ENCODE measurements around the gene NAV2.
"Not testable (repeated sequence)": the region's sequence is repeated elsewhere in the genome, so short reads cannot be mapped to it uniquely, and the experiment has no call there.

The NAV2 gene

GRCh38 chr11:19921976-19922688 lies 209.5 kb downstream of the NAV2 start:
- in situ Hi-C loops (cut with HindIII; ENCODE audit: low pct_unique_long_range_greater_than_20kb, low sequenced_read_pairs): no loop called here
- no peak for TF ChIP-seq JUND (IDR thresholded peaks at IDR 0.05; ENCODE audit: low read depth)
- DNase-seq (ENCODE audit: low read depth in 1 of 2, low spot score in 1 of 2): no peak

- in situ Hi-C loops (cut with HindIII; ENCODE audit: low pct_unique_long_range_greater_than_20kb, low sequenced_read_pairs): no loop called here
- no peak for TF ChIP-seq JUND (IDR thresholded peaks at IDR 0.05; ENCODE audit: low read depth)
- DNase-seq (ENCODE audit: low read depth in 1 of 2, low spot score in 1 of 2): no peak
Observed at GRCh38 chr11:19922689-19923035, 210.0 kb downstream of the NAV2 start.

DNA sequence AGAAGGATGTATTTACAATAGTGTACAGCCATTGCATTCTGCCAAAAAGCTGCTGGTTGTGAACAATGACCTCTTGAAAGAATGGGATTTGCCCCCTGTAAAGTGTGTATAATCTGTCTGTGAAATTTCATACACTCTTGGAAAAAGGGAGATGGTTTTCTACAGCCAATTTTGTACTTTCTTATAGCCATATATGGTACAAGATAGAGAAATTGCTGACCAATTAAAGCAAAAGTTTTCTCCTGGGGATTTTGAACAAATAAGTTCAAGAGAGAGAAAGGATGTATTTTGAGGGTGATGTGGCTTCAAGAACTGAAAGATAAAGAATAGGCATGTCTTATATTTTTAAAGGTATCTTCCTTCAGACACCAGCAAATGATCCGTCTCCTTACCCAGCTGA lies 211.0 kb downstream of the NAV2 start:
- TF ChIP-seq JUND (IDR thresholded peaks at IDR 0.05; ENCODE audit: low read depth): no peak
- no peak for DNase-seq (ENCODE audit: low read depth in 1 of 2, low spot score in 1 of 2)
- in situ Hi-C loops (cut with HindIII; ENCODE audit: low pct_unique_long_range_greater_than_20kb, low sequenced_read_pairs): no loop called here

- no peak for DNase-seq (ENCODE audit: low read depth in 1 of 2, low spot score in 1 of 2)
- in situ Hi-C loops (cut with HindIII; ENCODE audit: low pct_unique_long_range_greater_than_20kb, low sequenced_read_pairs): no loop called here
- no peak for TF ChIP-seq JUND (IDR thresholded peaks at IDR 0.05; ENCODE audit: low read depth)
Observed at GRCh38 chr11:19924311-19924710, 211.7 kb downstream of the NAV2 start.

DNA sequence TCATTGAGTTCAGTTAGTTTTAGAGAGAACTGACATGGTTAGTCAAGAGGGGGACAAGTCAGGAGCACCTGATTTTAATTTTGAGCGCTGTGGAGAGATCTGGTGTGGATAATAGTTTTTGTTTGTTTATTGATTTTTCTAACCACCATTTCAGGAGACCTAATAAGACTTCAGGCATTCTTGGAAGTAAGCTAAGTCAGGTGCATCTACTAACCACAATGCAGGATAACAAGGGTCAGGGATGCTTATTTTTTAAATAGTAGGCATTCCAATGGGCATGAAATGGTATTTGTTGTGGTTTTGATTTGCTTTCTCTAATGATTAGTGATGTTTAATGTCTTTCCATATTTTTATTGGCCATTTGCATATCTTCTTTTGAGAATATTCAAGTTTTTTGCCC lies 212.1 kb downstream of the NAV2 start:
- TF ChIP-seq JUND (IDR thresholded peaks at IDR 0.05; ENCODE audit: low read depth): no peak
- no peak for DNase-seq (ENCODE audit: low read depth in 1 of 2, low spot score in 1 of 2)
- in situ Hi-C loops (cut with HindIII; ENCODE audit: low pct_unique_long_range_greater_than_20kb, low sequenced_read_pairs): no loop called here

- DNase-seq (ENCODE audit: low read depth in 1 of 2, low spot score in 1 of 2); in situ Hi-C loops (cut with HindIII; ENCODE audit: low pct_unique_long_range_greater_than_20kb, low sequenced_read_pairs): not testable (repeated sequence)
Observed at GRCh38 chr11:19927403-19927802, 214.8 kb downstream of the NAV2 start.

GRCh38 chr11:19929147-19929546 lies 216.5 kb downstream of the NAV2 start:
- no peak for TF ChIP-seq JUND (IDR thresholded peaks at IDR 0.05; ENCODE audit: low read depth)
- in situ Hi-C loops (cut with HindIII; ENCODE audit: low pct_unique_long_range_greater_than_20kb, low sequenced_read_pairs): no loop called here
- DNase-seq (ENCODE audit: low read depth in 1 of 2, low spot score in 1 of 2): no peak

- DNase-seq (ENCODE audit: low read depth in 1 of 2, low spot score in 1 of 2): no peak
- TF ChIP-seq JUND (IDR thresholded peaks at IDR 0.05; ENCODE audit: low read depth): no peak
- in situ Hi-C loops (cut with HindIII; ENCODE audit: low pct_unique_long_range_greater_than_20kb, low sequenced_read_pairs): no loop called here
Observed at GRCh38 chr11:19929655-19930054, 217.0 kb downstream of the NAV2 start.

DNA sequence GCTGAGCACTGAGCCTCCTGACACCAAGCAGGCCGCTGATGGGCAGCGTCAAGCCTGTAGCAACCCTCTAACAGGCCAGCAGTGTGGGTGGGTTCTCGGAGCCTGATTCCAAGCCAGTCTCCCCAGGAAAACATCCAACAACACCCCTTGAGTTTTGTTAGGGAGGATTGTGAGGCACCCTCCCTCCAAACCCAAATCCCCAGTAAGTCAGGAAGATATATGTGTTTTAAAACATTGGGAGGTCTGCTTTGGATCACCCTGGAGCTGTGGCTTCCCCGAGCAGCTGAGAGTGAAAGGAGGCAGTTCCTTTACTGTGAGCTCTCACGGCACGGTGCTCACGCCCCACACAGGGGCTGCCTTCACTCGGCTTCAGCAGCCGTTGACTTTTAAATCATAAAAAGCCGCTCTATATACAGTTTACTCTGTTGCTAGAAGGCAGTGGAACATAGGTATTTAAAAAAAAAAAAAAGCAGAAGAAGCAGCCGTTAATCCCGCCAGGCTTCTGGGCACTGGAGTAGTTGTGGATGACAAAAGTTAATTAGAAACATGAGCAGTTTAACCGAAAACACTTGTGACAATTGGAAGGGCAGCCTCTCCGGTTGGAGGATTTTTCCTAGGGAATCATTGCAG lies 218.6 kb downstream of the NAV2 start:
- no peak for TF ChIP-seq JUND (IDR thresholded peaks at IDR 0.05; ENCODE audit: low read depth)
- in situ Hi-C loops (cut with HindIII; ENCODE audit: low pct_unique_long_range_greater_than_20kb, low sequenced_read_pairs): no loop called here
- DNase-seq (ENCODE audit: low read depth in 1 of 2, low spot score in 1 of 2): no peak

- DNase-seq (ENCODE audit: low read depth in 1 of 2, low spot score in 1 of 2): no peak
- in situ Hi-C loops (cut with HindIII; ENCODE audit: low pct_unique_long_range_greater_than_20kb, low sequenced_read_pairs): no loop called here
- no peak for TF ChIP-seq JUND (IDR thresholded peaks at IDR 0.05; ENCODE audit: low read depth)
Observed at GRCh38 chr11:19931771-19932369, 219.2 kb downstream of the NAV2 start.

DNA sequence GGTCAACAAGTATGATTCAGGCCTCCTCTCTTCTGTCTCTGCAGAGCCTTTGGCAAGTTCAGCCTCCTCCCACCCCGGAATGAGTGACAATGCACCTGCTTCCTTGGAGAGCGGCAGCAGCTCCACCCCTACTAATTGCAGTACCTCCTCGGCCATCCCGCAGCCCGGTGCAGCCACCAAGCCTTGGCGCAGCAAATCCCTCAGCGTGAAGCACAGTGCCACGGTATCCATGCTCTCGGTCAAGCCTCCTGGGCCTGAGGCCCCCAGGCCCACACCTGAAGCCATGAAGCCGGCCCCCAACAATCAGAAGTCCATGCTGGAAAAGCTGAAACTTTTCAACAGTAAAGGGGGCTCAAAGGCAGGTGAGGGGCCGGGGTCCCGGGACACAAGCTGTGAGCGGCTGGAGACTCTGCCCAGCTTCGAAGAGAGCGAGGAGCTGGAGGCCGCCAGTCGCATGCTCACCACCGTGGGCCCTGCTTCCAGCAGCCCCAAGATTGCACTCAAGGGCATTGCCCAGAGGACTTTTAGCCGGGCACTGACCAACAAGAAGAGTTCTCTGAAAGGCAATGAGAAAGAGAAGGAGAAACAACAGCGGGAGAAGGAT lies 220.6 kb downstream of the NAV2 start:
- no peak for DNase-seq (ENCODE audit: low read depth in 1 of 2, low spot score in 1 of 2)
- no peak for TF ChIP-seq JUND (IDR thresholded peaks at IDR 0.05; ENCODE audit: low read depth)
- in situ Hi-C loops (cut with HindIII; ENCODE audit: low pct_unique_long_range_greater_than_20kb, low sequenced_read_pairs): no loop called here

DNA sequence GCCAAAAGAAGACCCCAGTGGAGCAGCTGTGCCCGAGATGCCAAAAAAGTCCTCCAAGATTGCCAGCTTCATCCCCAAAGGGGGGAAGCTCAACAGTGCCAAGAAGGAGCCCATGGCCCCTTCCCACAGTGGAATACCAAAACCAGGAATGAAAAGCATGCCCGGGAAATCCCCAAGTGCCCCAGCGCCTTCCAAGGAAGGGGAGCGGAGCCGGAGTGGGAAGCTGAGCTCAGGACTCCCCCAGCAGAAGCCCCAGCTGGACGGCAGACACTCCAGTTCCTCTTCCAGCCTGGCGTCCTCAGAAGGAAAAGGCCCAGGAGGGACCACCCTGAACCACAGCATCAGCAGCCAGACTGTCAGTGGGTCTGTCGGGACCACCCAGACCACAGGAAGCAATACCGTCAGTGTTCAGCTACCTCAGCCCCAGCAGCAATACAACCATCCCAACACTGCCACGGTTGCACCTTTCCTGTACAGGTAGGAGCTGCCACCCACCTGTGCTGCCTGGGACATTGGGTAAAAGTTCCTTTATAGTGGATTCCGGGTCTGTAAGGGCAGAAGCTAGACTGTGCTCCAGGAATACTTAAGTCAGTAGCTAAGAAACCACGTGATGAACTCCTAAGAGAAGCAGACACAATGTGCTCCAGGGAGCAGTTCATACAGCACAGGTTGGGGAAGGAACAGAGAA lies 221.3 kb downstream of the NAV2 start:
- DNase-seq (ENCODE audit: low read depth in 1 of 2, low spot score in 1 of 2): no peak
- TF ChIP-seq JUND (IDR thresholded peaks at IDR 0.05; ENCODE audit: low read depth): no peak
- in situ Hi-C loops (cut with HindIII; ENCODE audit: low pct_unique_long_range_greater_than_20kb, low sequenced_read_pairs): no loop called here

GRCh38 chr11:19934828-19935259 lies 222.2 kb downstream of the NAV2 start:
- no peak for DNase-seq (ENCODE audit: low read depth in 1 of 2, low spot score in 1 of 2)
- in situ Hi-C loops (cut with HindIII; ENCODE audit: low pct_unique_long_range_greater_than_20kb, low sequenced_read_pairs): no loop called here
- TF ChIP-seq JUND (IDR thresholded peaks at IDR 0.05; ENCODE audit: low read depth): no peak

Measured in T47D (cell line).